ENCODE results near the gene SIRT3.
A peak's percentile ranks its signal among the peaks of the same experiment; 100 is the strongest.

SIRT3 gene

DNA sequence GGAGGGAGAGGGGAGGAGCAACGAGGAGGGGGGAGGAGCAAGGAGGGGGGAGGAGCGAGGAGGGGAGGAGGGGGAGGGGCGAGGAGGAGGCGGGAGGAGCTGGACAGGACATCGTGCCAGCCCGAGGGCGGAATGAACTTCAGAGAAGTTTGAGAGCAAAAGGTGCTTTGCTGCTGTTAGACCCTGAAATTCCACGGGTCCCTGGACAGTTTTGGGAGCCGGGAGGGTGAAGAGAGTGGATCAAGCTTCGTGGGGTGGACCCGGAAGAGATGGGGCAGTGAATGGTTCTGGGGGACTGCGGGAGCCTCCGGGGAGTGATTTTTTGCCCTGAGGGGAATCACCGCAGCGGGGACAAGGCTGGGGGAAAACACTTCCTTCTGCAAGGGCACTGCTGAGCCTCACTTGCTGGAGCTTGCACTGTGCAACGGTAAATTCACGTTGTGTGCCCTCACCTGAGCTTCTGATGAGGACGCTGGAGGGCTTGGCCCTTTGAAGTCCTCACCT, 31.4 kb upstream of the SIRT3 start:
- Histone ChIP-seq H3K9me3 (ENCODE audit: insufficient read depth, low read length) (no peaks in the 10 kb centered on the region), H3K79me2 (ENCODE audit: insufficient read depth, low read length) (no peaks in the 10 kb centered on the region), H3K4me3 (ENCODE audit: insufficient read depth, low read length, poor library complexity, severe bottlenecking) (peak overlapping the region; percentile 47), H4K20me1 (ENCODE audit: low read depth, low read length) (no peaks in the 10 kb centered on the region), H3K36me3 (ENCODE audit: low read length) (no peaks in the 10 kb centered on the region), H3K9ac (ENCODE audit: low read length) (peak overlapping the region; percentile 57), H3K27me3 (ENCODE audit: low read length) (no peaks in the 10 kb centered on the region), H2AFZ (ENCODE audit: low read depth, low read length, severe bottlenecking) (peak overlapping the region; percentile 18), H3K9me2 (replicated peaks; ENCODE audit: insufficient read depth, low read length) (no peaks in the 10 kb centered on the region), H3F3A (ENCODE audit: insufficient read depth) (peaks cover 42% of the 10 kb centered on the region), H3K4me2 (ENCODE audit: low read depth, low read length, poor library complexity, severe bottlenecking) (peak overlapping the region; percentile 79), H3K27ac (ENCODE audit: low read depth, low read length) (peak overlapping the region; percentile 95)
- TF ChIP-seq, protein P1, sequence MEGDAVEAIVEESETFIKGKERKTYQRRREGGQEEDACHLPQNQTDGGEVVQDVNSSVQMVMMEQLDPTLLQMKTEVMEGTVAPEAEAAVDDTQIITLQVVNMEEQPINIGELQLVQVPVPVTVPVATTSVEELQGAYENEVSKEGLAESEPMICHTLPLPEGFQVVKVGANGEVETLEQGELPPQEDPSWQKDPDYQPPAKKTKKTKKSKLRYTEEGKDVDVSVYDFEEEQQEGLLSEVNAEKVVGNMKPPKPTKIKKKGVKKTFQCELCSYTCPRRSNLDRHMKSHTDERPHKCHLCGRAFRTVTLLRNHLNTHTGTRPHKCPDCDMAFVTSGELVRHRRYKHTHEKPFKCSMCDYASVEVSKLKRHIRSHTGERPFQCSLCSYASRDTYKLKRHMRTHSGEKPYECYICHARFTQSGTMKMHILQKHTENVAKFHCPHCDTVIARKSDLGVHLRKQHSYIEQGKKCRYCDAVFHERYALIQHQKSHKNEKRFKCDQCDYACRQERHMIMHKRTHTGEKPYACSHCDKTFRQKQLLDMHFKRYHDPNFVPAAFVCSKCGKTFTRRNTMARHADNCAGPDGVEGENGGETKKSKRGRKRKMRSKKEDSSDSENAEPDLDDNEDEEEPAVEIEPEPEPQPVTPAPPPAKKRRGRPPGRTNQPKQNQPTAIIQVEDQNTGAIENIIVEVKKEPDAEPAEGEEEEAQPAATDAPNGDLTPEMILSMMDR (IDR thresholded peaks at IDR 0.05; ENCODE audit: insufficient read depth, low read length, poor library complexity, severe bottlenecking) = no peak
- no peak for TF ChIP-seq EZH2phosphoT487 (conservative IDR thresholded peaks at IDR 0.05; ENCODE audit: low read length)

DNA sequence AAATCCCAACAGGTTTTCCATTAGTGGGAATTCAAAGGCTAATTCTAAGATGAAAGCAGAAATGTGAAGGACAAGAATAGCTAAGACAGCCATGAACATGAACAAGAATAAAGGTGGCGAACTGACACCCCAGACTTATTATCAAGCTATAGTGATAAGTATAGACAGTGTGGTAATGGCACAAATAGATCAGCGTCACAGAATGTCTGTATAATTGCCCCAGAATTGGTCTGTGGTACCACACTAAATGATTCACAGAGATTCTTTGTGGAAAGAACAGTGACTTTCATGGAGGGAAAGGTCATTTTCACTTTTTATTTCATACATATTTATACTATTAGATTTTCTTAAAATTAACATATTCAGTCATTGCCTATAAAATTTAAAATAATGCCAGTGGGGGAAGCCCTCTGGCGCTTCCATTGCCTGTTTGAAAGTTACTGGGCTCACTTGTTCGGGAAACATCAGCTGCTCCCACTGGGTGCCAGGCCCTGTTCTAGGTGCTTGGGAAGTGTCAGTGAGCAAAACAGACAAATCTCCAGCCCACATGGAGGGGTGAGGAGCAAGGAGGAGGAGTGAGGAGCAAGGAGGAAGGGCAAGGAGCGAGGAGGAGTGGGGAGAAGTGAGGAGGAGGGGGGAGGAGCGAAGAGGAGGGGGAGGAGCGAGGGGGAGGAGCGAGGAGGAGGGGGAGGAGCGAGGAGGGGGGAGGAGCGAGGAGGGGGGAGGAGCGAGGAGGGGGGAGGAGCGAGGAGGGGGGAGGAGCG, 30.7 kb upstream of the SIRT3 start:
- Histone ChIP-seq H3K4me2 (ENCODE audit: low read depth, low read length, poor library complexity, severe bottlenecking) (no peak overlapping the region), H3K9me3 (ENCODE audit: insufficient read depth, low read length) (no peaks in the 10 kb centered on the region), H3K9ac (ENCODE audit: low read length) (no peak overlapping the region), H3K9me2 (replicated peaks; ENCODE audit: insufficient read depth, low read length) (no peaks in the 10 kb centered on the region), H2AFZ (ENCODE audit: low read depth, low read length, severe bottlenecking) (no peak overlapping the region), H3K27ac (ENCODE audit: low read depth, low read length) (no peak overlapping the region), H3K4me3 (ENCODE audit: insufficient read depth, low read length, poor library complexity, severe bottlenecking) (no peak overlapping the region), H3K36me3 (ENCODE audit: low read length) (no peaks in the 10 kb centered on the region), H4K20me1 (ENCODE audit: low read depth, low read length) (no peaks in the 10 kb centered on the region), H3K79me2 (ENCODE audit: insufficient read depth, low read length) (no peaks in the 10 kb centered on the region), H3K27me3 (ENCODE audit: low read length) (no peaks in the 10 kb centered on the region), H3F3A (ENCODE audit: insufficient read depth) (peaks cover 42% of the 10 kb centered on the region)
- TF ChIP-seq EZH2phosphoT487 (conservative IDR thresholded peaks at IDR 0.05; ENCODE audit: low read length) = no peak
- TF ChIP-seq, protein P1 (IDR thresholded peaks at IDR 0.05; ENCODE audit: insufficient read depth, low read length, poor library complexity, severe bottlenecking) = no peak

DNA sequence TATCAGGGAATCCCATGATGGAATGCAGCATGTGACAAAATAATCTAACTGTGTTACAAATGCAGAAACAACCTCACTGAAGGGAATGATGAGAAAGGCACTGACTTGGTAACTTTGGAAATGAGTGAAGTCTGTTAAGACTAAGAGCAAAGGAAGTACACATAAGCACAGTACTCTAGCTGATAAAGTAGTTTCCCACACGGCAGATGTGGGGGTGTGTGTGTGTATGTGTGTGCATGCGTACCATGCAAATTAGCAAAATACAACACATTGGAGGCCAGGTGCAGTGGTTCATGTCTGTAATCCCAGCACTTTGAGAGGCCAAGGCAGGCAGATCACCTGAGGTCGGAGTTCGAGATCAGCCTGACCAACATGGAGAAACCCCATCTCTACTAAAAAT, 25.5 kb upstream of the SIRT3 start:
- no peaks in the 10 kb centered on the region for H3K79me2 ChIP-seq (ENCODE audit: insufficient read depth, low read length)
- no peaks in the 10 kb centered on the region for H3K9me2 ChIP-seq (replicated peaks; ENCODE audit: insufficient read depth, low read length)
- no peaks in the 10 kb centered on the region for H4K20me1 ChIP-seq (ENCODE audit: low read depth, low read length)
- H3K9me3 ChIP-seq (ENCODE audit: insufficient read depth, low read length) = no peaks in the 10 kb centered on the region
- no peak overlapping the region for H2AFZ ChIP-seq (ENCODE audit: low read depth, low read length, severe bottlenecking)
- no peaks in the 10 kb centered on the region for H3K36me3 ChIP-seq (ENCODE audit: low read length)
- no peak overlapping the region for H3K9ac ChIP-seq (ENCODE audit: low read length)
- H3K27me3 ChIP-seq (ENCODE audit: low read length) = no peaks in the 10 kb centered on the region
- H3K4me2 ChIP-seq (ENCODE audit: low read depth, low read length, poor library complexity, severe bottlenecking) = peak overlapping the region; percentile 21
- TF ChIP-seq, protein P1 (IDR thresholded peaks at IDR 0.05; ENCODE audit: insufficient read depth, low read length, poor library complexity, severe bottlenecking) = no peak
- no peak for TF ChIP-seq EZH2phosphoT487 (conservative IDR thresholded peaks at IDR 0.05; ENCODE audit: low read length)
- peaks cover 13% of the 10 kb centered on the region for H3F3A ChIP-seq (ENCODE audit: insufficient read depth)
- no peak overlapping the region for H3K4me3 ChIP-seq (ENCODE audit: insufficient read depth, low read length, poor library complexity, severe bottlenecking)
- H3K27ac ChIP-seq (ENCODE audit: low read depth, low read length) = no peak overlapping the region

Measured in SU-DHL-6 (cell line).